HG02973 (cell line): Measurements from ENCODE around the gene ADAMTS2.

Experiments used
- ATAC-seq: cut with Tn5 transposase; IDR thresholded peaks from one replicate; pipeline ENCODE4 v1.9.1; 2021; ENCODE audit warnings: moderate library complexity; ENCODE audit not compliant: unreplicated experiment

The ADAMTS2 gene

DNA sequence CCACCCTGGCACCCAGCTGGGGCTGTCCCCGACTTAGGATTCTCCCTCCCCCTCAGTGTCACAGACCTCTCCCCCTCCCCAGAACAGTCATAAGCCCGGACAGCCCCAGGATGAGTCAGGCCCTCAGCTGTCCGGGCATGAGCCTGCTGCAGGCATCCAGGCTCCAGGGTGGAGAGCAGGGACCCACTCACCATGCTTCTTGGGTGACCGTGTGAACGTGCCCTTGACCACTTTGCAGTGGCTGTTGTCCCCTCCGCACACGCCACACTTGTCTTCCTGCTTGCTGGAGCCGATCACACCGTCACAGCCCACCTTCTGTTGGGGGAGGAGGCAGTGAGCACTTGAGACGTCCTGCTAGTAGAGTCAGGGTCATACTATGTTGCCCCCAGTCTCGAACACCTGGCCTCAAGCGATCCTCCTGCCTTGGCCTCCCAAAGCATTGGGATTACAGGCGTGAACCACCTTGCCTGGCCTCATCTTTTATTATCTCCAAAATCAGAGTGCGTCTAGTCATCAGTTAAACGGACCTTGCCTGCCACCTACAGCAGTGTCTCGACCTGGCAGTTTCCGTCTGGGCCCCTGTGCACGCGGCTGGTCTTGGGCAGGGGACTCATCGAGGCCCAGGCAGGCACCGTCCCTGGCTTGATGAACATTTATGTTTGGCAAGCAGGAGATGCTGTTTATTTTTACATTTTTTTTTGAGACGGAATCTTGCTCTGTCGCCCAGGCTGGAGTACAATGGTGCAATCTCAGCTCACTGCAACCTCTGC, 212.5 kb downstream of the ADAMTS2 start:
- ATAC-seq, result no peak

DNA sequence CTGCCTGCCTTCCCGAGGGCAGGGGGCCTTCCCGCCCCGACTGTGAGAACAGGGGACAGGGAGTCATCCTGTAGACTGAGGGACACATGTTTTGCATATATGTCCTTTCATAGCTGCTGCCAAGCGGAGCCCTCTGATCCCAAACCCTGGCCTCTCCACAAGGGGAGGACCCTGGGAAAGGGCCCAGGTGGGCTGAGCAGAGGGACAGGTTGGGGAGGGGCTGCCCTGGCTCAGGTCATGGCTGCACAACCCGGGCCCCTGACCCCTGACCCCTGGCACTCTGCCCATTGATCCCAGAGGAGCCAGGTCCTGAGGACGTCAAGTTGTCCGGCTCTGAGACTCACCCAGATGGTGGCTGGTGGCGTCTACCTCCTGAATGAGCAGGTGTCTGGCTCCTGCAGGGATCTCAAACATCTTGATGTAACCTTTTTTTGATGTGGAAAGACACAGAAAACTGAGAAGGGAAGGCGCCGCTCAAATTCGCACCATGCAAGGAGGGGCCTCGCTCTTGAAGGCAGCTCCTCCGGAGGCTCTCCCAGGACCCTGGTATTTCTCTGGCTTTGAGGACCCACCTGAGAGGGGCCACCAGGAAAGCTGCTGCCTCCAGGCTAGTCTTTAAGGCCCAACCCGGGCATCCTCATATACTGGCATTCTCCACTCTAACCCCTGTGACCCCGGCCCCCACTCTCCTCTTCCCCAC, 213.2 kb downstream of the ADAMTS2 start:
- no peak for ATAC-seq

DNA sequence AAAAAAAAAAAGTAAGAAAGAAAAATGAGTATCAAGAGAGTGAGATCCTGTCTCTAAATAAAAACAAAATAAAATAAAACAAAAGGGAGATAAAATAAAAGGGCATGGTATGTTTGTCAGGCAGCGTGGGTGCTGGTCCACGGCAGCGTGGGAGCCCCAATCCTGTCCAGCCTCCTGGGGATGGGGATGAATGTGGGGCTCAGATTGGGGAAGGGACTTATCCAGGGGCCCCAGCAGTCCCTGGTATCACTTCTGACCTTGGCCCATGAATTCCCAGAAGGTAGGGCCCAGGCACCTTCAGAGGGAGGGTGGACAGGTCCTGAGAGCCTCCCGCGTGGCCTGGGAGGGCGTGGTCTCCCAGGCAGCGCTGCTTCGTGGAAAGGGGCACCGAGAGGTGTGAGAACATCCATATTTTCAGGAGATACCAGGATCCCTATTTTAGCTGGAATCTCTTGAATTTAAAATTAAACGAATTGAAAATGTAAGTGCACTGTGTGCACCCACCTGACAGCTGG, 213.9 kb downstream of the ADAMTS2 start:
- ATAC-seq, result no peak

DNA sequence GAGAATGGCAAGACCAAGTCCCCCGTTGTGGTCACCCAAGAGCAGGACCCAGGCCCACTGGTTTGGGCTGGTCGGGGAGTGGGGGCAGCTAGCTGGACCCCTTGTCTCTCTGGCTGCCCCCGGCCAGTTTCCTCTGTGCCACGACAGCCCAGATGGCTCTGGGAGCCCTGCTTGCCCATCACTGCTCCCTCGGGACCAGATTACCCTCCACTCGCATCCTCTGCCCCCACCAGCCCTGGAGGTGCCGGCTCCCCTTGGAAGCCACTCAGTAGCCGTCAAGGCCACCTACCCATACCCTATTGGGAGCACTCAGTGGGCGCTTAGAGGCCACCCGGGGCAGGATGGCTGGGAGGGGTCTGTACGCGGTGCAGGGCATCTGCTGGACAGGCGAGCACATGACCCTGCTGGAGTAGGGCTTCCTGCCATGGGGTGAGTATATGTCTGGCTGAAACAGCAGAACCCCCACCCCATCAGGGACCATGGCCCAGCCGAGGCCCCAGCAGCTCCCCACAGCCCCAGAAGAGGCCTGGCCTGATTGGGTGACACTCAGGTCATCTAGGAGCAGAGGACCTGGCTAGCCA, 215.1 kb downstream of the ADAMTS2 start:
- ATAC-seq, result no peak

DNA sequence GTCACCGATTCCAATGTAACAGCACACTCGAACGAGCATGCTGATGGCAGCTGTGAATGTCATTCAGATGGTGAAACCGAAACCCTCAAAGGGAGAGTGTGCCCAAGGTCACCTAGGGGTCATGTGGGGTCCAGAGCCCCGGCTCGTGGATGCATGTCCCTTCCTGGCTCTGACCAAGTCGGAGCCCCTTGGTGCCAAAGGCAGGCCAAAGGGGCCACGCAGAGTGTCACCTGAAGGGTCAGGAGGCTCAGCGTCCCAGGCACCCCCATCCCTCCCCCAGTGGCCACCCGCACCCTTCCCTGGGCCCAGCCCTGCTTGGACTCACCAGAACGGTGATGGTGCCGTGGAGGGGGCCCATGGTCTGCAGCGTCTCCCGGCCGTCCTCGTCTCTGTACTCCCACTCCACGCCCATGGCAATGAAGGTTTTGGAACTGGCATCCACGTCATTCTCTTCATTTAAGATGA, 215.6 kb downstream of the ADAMTS2 start:
- no peak for ATAC-seq

DNA sequence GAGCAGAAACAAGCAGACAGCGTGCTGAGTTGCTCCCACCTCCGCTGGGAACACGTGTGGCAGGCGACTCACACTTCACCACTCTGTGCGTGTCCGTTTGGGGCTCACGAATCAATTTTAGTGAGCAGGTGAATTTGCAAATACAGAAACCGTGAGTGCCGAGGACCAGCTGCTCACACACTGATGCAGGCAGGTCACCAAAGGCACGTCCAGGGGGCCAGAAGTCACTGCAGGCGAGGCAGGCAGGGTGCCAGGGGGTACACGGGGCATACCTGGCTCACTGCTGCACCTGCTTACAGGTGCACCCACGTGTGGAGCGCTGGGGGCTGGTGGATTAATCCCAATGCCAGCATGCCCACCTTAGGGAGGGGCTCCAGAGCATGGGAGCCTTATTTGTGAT, 216.3 kb downstream of the ADAMTS2 start:
- ATAC-seq, result no peak

DNA sequence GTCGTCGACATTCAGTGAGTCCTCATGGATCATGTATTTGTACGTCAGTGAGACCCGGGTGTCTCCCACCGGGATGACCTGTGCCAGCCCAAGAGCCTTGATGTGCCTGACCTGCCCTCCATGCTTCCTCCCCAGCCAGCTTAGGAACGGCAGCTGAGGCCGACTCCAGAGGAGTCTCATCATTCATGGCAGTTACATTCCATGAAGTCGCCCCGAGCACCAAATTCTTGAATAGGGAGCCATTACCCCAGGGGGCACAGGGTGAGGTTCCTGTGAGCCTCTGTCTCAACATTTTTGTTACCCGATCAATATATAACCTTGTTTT, 217.3 kb downstream of the ADAMTS2 start:
- ATAC-seq, result no peak

DNA sequence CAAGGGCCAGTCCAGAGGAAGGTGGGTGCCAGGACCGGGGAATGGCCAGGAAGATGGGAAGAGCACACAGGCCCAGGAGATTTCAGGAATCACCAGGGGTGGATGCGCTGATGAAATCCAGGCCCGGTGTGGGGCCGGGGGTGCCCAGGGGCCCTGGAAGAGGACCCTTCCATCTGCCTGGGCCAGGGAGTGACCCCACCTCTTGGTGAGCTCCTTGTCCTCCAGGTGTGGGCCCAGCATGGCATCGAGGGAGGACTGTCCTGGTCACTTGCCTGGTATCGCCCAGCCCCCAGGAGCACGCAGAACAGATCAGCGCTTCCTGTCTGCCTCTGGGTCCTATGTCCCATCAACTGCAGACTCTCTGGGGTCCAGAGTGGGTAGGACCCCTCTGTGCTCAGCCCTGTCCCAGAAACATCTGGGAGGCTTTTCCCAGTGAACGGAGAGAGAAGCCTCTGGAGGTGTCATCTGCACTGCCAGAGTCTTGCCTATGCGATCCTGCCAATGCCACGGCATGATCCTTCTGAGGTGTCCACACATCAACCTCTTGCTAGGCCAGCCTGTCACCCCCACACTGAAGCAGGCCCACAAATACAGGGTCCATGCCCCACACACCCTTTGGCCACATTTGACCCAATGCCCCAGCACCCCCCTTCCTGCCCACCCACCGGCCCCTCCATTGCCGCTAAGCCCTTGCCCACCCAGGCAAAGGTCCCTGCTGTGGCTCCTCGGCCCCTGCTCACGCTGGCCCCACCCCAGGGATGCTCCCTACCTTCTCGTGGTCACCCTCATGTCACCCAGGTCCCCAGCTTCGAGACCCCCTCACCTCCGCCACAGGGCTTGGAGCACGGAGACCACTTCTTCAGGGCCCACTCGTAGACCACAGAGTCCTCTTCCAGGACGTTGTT, 217.9 kb downstream of the ADAMTS2 start:
- ATAC-seq, result no peak

DNA sequence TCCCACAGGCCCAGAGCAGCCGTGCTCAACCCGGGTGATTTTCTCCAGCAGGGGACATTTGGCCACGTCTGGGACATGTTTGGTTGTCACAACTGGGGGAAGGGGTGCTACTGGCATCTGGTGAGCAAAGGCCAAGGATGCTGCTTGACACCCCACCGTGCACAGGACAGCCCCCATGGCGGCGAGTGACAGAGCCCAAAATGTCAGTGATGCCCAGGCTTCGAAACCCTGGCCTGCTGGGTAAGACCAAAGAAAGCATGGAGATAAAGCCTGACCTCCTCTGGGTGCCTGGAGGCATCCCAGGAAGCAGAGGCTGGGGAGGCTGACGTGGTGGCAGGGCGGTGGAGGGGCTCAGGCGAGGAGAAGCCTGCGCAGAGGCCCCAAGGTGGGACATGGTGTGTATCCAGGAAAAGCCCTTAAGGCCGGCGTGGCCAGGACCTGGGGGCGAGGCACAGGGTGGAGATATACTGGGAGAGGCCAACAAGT, 218.7 kb downstream of the ADAMTS2 start:
- ATAC-seq, result no peak

DNA sequence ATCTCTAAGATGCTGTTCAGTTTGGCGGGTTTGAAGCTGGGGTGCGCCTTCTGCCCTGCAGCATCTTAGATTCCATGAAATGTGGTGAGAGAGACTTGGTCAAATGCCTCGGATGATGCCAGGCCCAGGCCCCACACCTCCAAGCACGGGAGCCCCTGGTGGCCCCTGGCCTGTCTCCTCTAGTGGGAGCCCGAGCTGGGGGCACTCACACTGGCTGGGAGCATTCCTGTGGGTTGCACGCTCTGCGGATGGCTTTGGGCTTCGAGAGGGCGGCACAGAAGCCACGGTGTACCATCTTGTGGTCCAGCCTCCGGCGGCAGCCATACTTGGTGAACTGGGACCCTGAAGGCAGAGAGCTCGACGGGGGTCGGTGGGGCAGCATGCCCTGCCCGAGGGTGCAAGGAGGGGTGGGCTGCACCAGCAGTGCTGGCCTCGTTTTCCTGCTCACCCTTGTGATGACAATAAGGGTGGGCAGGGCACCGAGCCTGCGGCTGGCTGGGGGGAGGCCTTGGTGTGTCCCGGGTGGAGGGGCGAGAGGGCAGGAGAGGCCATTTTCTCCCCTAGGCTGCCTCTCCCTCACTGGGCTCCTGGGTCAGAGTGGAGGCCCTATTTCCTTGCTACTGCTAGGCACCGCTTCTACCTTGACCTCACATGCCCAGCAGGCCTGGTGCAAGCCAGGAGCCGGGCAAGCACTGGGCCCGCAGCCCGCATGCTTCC, 219.3 kb downstream of the ADAMTS2 start:
- no peak for ATAC-seq

DNA sequence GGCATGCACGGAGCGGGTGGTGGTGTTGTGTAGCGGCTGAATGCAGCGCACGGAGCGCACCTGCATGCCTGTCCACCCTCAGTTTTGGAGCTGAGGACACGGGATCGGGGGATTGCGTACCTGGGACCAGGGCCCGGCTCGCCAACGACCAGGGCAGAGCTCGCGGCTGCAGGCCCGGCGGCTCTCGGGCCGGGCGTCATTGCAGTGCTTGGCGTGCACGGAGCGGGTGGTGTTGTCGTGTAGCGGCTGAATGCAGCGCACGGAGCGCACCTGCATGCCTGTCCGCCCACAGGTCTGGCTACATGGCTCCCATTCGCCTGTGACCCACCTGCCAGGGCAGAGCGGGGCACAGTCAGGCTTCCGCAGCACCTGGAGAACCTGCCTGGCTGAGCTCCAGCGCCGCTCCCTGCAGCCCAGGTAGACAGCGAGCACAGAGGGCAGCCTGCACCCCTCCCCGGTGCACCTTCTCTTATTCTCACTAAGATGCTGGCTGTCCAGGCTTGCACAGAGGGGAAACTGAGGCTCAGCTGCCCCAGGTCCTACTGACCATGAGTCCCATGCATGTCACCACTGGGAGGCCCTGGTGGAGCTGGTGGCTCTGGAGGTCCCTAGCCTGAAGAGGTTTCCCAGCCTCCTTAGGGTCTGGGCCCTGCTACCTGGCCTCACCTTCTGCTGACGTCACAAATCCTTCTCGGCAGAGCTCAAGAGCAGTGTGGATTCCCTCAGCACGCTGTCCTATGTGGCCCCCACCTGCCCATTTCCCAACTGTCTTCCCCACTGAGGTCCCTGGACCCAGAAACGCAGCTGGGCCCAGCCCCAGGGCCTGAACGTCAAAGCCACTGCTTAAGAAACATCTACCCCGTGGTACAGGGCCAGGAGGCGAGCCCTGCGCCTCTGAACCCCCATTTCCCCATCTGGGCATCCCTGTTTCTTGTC, 220.1 kb downstream of the ADAMTS2 start:
- ATAC-seq, result no peak

DNA sequence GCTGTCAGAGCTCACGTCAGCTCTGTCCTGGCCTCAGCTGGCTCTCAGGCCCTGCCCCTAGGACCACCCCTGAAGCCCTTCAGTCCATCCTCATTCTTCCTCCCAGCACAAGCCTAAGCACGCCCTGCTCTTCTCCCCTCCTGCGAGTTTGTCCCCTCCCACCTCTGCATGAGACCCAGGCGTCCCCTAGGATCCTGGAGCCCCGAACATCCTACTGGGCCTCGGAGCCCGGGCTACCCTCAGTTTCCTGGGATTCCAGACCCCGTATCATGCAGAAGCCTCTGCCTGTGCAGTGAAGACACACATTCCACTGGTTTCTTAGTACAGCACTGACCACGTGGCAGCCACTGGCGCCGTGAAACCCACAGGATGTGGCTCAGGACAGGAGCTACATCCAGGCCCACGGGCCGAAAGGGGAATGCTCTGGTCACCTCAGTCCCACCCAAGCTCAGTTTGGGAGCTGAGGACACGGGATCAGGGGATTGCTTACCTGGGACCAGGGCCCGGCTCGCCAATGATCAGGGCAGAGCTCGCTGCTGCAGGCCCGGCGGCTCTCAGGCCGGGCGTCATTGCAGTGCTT, 220.9 kb downstream of the ADAMTS2 start:
- no peak for ATAC-seq

DNA sequence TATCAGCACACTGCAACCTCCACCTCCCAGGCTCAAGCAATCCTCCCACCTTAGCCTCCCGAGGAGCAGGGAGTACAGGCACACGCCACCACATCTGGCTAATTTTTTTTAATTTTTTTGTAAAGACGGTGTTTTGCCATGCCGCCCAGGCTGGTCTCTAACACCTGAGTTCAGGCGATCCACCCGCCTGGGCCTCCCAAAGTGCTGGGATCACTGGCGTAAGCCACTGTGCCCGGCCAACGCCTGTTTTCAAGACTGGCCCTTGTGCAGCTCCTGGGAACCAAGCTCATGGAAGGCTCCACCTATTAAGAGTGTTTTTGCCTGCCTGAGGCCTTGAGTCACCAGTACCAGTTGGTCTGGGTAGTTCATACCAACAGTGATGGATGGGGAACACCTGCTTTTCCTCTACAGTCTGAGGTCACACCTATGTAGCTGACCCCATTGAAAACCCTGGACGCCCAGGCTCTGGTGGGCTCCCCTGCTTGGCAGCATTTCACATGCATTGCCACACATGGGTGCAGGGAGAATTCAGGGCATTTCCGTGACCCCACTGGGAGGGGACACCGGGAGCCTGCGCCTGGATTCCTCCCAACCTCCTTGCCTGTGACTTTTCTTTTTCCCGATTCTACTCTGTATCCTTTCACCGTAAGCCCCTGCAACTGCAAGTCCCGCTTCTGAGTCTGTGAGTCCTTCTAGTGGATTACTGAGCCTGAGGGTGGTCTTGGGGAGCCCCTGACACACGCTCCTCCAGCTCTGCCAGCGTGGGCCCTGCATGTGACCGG, 221.6 kb downstream of the ADAMTS2 start:
- no peak for ATAC-seq

DNA sequence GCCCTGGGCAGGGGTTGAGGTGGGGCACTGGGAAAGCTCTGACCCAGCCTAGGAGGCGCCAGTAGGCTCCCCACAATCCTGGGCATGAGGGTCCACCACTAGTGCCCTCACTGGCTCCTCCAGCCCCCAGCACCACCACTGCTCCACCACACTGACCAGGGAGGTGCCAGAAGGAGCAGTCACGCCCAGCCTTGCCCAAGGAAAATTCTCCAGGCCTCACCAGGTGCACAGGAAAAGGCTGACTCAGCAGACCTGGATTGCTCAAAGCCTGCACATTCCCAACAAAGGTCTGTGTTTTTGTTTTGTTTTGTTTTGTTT, 222.2 kb downstream of the ADAMTS2 start:
- ATAC-seq, result no peak

DNA sequence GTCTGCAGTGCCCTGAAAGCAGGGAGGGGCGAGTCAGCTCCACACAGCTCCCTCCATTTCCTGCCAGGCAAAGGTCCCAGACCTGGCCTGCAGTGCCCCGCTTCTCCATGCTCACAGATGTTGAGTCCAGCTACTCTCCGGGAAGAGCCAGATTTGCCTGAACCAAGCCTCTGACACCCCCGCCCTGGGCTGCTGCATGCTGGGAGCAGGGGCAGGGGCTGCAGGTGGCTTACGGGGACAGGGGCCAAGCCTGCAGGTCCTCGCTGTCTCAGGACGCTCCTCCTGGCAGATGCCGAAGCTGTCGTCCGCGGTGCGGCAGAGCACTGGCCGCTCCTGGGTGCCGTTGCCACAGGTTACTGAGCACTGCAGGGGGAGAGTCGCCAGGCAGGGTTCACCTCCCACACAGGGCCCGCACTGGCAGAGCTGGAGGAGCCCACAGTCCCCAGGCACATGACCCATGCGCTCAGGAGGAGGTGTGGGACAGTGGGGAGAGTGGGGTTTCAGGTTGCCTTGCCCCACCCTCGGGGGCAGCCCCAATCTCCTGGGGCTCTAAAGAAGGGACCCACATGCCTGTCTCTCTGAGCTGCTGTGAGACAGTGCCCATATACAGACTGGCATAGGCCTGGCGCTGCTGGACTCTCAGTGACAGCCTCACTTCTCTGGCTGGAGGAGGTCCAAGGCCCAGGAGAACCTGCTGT, 222.7 kb downstream of the ADAMTS2 start:
- ATAC-seq, result no peak

DNA sequence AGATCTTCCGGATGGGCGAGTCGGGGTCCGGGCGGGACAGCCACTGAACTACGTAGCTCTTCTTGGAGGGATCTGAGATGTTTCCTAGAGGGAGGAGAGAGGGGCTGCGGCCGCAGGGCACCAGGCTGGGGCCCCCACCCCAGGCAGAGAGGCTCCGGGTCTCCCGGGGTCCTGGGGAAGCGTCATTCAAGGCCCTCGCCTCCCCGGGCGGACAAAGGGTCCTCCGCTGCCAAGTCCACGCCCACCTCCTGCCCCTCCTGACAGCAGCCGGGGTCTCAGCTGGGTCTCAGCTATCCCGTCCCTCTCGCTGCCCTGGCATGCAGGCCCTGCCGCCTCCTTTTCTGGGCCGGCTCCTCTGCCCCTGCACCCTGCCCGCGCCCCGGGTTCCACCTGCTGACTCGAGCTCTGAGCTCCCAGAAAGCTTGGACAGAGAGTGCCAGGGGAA, 223.6 kb downstream of the ADAMTS2 start:
- no peak for ATAC-seq

DNA sequence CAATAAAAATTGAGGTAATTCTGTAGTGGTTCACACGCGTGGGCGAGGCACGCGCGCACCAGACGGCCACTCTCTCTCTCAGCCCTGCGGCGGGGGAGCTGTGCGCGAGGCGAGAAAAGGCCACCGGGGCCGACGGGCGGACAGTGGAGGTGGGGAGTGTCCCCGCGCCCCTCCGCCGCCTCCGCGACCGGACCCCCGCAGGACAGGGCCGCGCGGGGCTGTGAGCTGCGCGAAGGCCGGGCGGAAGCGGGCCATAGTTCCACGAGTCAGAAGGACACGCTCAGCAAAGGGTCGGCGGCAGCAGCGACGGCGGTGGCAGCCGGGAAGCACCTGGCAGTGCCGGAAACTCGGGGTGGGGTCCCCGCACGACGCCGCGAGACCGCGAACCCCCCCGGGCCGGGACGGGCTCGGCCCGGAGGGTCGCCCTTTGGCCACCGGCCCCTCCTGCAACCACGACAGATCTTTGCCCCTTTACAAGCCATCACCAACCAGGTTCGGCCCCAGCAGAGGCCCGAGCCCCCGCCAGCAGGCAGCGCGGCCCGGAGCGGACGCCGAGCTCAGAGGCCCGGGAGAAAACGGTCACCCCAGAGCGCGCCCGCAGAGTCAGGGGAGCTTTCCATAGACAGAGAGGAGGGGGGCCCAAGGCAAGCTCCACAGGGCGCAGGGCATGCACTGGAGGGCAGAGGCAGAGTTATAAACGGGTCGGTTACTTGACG, 224.2 kb downstream of the ADAMTS2 start:
- ATAC-seq, result no peak
